ENCODE measurements around the gene SNX13. TPM values are rescaled to one million over a fixed set of nuclear protein-coding genes. Genes with fewer than 3 reads are reported as not detected.
A peak's percentile ranks its signal among the peaks of the same experiment; 100 is the strongest.

SNX13 gene
- total RNA-seq, 1 donor from 2014 or later = 32.9 TPM

- no peak overlapping the region for H3K4me3 ChIP-seq (ENCODE audit: low read depth, low read length)
- FAIRE-seq = no peak
- DNase-seq (ENCODE audit: low read depth) = peak; percentile 46
Observed at GRCh38 chr7:17937506-17938120, 2.7 kb downstream of the SNX13 start.

GRCh38 chr7:17936321-17936720, 4.0 kb downstream of the SNX13 start:
- Histone ChIP-seq H3K4me3 (ENCODE audit: low read depth, low read length) (no peak overlapping the region), H3K27me3 (ENCODE audit: control insufficient read depth, insufficient read depth, low read length) (no peaks in the 10 kb centered on the region), H3K36me3 (ENCODE audit: control insufficient read depth, insufficient read depth, low read length) (no peaks in the 10 kb centered on the region)
- FAIRE-seq (no peak), DNase-seq (ENCODE audit: low read depth) (peak; percentile 70)
- TF ChIP-seq CTCF (IDR thresholded peaks at IDR 0.05; ENCODE audit: insufficient read depth, low read length, severe bottlenecking) = no peak

More at GRCh38 chr7:17937506-17938120, 2.7 kb downstream of the SNX13 start:
- Histone ChIP-seq H3K27me3 (ENCODE audit: control insufficient read depth, insufficient read depth, low read length) (no peaks in the 10 kb centered on the region), H3K36me3 (ENCODE audit: control insufficient read depth, insufficient read depth, low read length) (no peaks in the 10 kb centered on the region)
- TF ChIP-seq CTCF (IDR thresholded peaks at IDR 0.05; ENCODE audit: insufficient read depth, low read length, severe bottlenecking) = no peak

GRCh38 chr7:17934612-17935240, 5.6 kb downstream of the SNX13 start:
- FAIRE-seq (no peak), DNase-seq (ENCODE audit: low read depth) (no peak)
- Histone ChIP-seq H3K36me3 (ENCODE audit: control insufficient read depth, insufficient read depth, low read length) (no peaks in the 10 kb centered on the region), H3K27me3 (ENCODE audit: control insufficient read depth, insufficient read depth, low read length) (no peaks in the 10 kb centered on the region), H3K4me3 (ENCODE audit: low read depth, low read length) (no peak overlapping the region)
- TF ChIP-seq CTCF (IDR thresholded peaks at IDR 0.05; ENCODE audit: insufficient read depth, low read length, severe bottlenecking) = no peak

- DNase-seq (ENCODE audit: low read depth) (no peak), FAIRE-seq (no peak)
- H3K4me3 ChIP-seq (ENCODE audit: low read depth, low read length) = no peak overlapping the region
- no peak for TF ChIP-seq CTCF (IDR thresholded peaks at IDR 0.05; ENCODE audit: insufficient read depth, low read length, severe bottlenecking)
- no peaks in the 10 kb centered on the region for H3K27me3 ChIP-seq (ENCODE audit: control insufficient read depth, insufficient read depth, low read length)
- H3K36me3 ChIP-seq (ENCODE audit: control insufficient read depth, insufficient read depth, low read length) = no peaks in the 10 kb centered on the region
Observed at GRCh38 chr7:17934094-17934493, 6.2 kb downstream of the SNX13 start.

GRCh38 chr7:17932770-17933169, 7.5 kb downstream of the SNX13 start:
- no peak for FAIRE-seq
- no peak for DNase-seq (ENCODE audit: low read depth)
- no peak for TF ChIP-seq CTCF (IDR thresholded peaks at IDR 0.05; ENCODE audit: insufficient read depth, low read length, severe bottlenecking)
- Histone ChIP-seq H3K4me3 (ENCODE audit: low read depth, low read length) (no peak overlapping the region), H3K27me3 (ENCODE audit: control insufficient read depth, insufficient read depth, low read length) (no peaks in the 10 kb centered on the region), H3K36me3 (ENCODE audit: control insufficient read depth, insufficient read depth, low read length) (no peaks in the 10 kb centered on the region)
